ENCODE measurements around the gene RNF2. TPM values are rescaled to one million over a fixed set of nuclear protein-coding genes. Genes with fewer than 3 reads are reported as not detected.

The RNF2 gene
- total and polyA plus RNA-seq, 10 donors: 5.2 to 29.7 (median 20.1) TPM

GRCh38 chr1:185066181-185066580 is 20.8 kb downstream of the RNF2 start:
- DNase-seq: no peak
- peaks cover 0 to 5% (median 0%) of the 10 kb centered on the region in 8 donors for H3K9me3 ChIP-seq
- no peak for TF ChIP-seq POLR2A (IDR thresholded peaks at IDR 0.05)
- no peak for TF ChIP-seq POLR2AphosphoS5 (IDR thresholded peaks at IDR 0.05)
- TF ChIP-seq, protein P1, sequence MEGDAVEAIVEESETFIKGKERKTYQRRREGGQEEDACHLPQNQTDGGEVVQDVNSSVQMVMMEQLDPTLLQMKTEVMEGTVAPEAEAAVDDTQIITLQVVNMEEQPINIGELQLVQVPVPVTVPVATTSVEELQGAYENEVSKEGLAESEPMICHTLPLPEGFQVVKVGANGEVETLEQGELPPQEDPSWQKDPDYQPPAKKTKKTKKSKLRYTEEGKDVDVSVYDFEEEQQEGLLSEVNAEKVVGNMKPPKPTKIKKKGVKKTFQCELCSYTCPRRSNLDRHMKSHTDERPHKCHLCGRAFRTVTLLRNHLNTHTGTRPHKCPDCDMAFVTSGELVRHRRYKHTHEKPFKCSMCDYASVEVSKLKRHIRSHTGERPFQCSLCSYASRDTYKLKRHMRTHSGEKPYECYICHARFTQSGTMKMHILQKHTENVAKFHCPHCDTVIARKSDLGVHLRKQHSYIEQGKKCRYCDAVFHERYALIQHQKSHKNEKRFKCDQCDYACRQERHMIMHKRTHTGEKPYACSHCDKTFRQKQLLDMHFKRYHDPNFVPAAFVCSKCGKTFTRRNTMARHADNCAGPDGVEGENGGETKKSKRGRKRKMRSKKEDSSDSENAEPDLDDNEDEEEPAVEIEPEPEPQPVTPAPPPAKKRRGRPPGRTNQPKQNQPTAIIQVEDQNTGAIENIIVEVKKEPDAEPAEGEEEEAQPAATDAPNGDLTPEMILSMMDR (IDR thresholded peaks at IDR 0.05 in 8 of 11, conservative IDR thresholded peaks at IDR 0.05 in 3 of 11): no peak
- no peaks in the 10 kb centered on the region for H3K27me3 ChIP-seq (replicated peaks in 1 of 7)
- peaks cover 0 to 12% (median 0%) of the 10 kb centered on the region in 6 donors for H3K36me3 ChIP-seq
- intact Hi-C loops (cut with DNase I; ENCODE audit: low total_unique reads): no loop called here
- WGBS, 5 donors: 87 to 97% (median 91%) methylated on average over 2 of the region's 2 CpGs
- no peak overlapping the region for H3K27ac ChIP-seq
- peaks cover 0 to 47% (median 27%) of the 10 kb centered on the region in 6 donors for H3K4me1 ChIP-seq
- no peak overlapping the region for H3K4me3 ChIP-seq

DNA sequence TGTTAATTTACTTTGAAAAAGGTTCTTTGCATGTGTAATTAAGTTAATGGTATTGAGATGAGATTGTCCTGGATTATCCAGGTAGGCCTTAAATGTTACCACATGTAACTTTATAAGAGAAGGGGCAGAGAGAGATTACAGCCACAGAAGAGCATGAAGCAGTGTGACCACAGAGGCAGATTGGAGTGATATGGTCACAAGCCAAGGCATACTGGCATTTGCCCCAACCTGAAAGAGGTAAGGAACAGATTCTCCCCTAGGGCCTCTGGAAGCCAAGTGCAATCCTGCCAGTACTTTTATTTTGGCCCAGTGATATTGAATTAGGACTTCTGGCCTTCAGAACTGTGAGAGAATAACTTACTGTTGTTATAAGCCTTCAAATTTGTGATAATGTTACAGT is 23.0 kb downstream of the RNF2 start:
- H3K4me3 ChIP-seq: no peak overlapping the region
- H3K4me1 ChIP-seq: peaks cover 0 to 27% (median 8%) of the 10 kb centered on the region in 6 donors
- intact Hi-C loops (cut with DNase I; ENCODE audit: low total_unique reads): no loop called here
- TF ChIP-seq, protein P1 (IDR thresholded peaks at IDR 0.05 in 8 of 11, conservative IDR thresholded peaks at IDR 0.05 in 3 of 11): no peak
- TF ChIP-seq POLR2AphosphoS5 (IDR thresholded peaks at IDR 0.05): no peak
- no peak for TF ChIP-seq POLR2A (IDR thresholded peaks at IDR 0.05)
- H3K27me3 ChIP-seq (replicated peaks in 1 of 7): no peaks in the 10 kb centered on the region
- peaks cover 0 to 12% (median 0%) of the 10 kb centered on the region in 6 donors for H3K36me3 ChIP-seq
- H3K27ac ChIP-seq: no peak overlapping the region
- no peak for DNase-seq
- peaks cover 0 to 5% (median 0%) of the 10 kb centered on the region in 8 donors for H3K9me3 ChIP-seq

DNA sequence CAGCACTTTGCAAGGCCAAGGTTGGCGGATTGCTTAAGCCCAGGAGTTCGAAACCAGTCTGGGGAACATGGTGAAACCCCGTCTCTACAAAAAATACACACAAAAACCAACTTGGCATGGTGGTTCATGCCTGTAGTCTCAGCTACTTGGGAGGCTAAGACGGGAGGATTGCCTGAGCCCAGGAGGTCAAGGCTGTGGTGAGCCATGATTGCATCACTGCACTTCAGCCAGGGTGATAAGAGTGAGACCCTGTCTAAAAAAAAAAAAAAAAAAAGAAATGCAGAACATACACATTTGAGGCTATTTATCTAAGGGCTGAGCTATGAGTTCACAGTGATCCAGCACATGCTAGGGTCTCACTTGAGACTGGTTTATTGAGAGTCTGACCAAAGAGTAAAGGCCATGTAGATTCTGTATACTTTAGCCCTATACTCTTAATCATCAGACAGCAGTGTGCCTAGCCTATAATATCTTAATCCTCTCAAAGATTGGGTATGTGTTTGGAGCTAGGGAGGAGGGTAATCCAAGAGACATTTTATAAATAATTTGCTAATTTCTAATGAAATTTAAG is 23.9 kb downstream of the RNF2 start:
- 77 to 95% (median 85%) methylated on average over 4 of the region's 4 CpGs for WGBS, 5 donors
- Histone ChIP-seq H3K9me3 (peaks cover 0 to 5% (median 0%) of the 10 kb centered on the region in 8 donors), H3K4me1 (peaks cover 0 to 19% (median 5%) of the 10 kb centered on the region in 6 donors), H3K27ac (no peak overlapping the region), H3K4me3 (no peak overlapping the region), H3K36me3 (peaks cover 0 to 12% (median 0%) of the 10 kb centered on the region in 6 donors), H3K27me3 (replicated peaks in 1 of 7) (no peaks in the 10 kb centered on the region)
- intact Hi-C loops (cut with DNase I; ENCODE audit: low total_unique reads): no loop called here
- DNase-seq: no peak
- TF ChIP-seq POLR2AphosphoS5 (IDR thresholded peaks at IDR 0.05) (no peak), POLR2A (IDR thresholded peaks at IDR 0.05) (no peak)
- TF ChIP-seq, protein P1 (IDR thresholded peaks at IDR 0.05 in 8 of 11, conservative IDR thresholded peaks at IDR 0.05 in 3 of 11): no peak

- Histone ChIP-seq H3K9me3 (no peaks in the 10 kb centered on the region), H3K27ac (no peak overlapping the region), H3K36me3 (peaks cover 0 to 10% (median 0%) of the 10 kb centered on the region in 6 donors), H3K27me3 (replicated peaks in 1 of 7) (no peaks in the 10 kb centered on the region), H3K4me1 (peaks cover 0 to 19% (median 5%) of the 10 kb centered on the region in 6 donors), H3K4me3 (no peak overlapping the region)
- TF ChIP-seq POLR2A (IDR thresholded peaks at IDR 0.05) (no peak), POLR2AphosphoS5 (IDR thresholded peaks at IDR 0.05) (no peak)
- TF ChIP-seq, protein P1 (IDR thresholded peaks at IDR 0.05 in 8 of 11, conservative IDR thresholded peaks at IDR 0.05 in 3 of 11): no peak
- intact Hi-C loops (cut with DNase I; ENCODE audit: low total_unique reads): no loop called here
- DNase-seq: no peak
Observed at GRCh38 chr1:185070051-185070450, 24.7 kb downstream of the RNF2 start.
